ENCODE results near the gene NRG3. TPM values are rescaled to one million over a fixed set of nuclear protein-coding genes. Genes with fewer than 3 reads are reported as not detected.
A peak's percentile ranks its signal among the peaks of the same experiment; 100 is the strongest.

The NRG3 gene
- total RNA-seq, 1 donor from 2014 or later = 6.1 TPM

DNA sequence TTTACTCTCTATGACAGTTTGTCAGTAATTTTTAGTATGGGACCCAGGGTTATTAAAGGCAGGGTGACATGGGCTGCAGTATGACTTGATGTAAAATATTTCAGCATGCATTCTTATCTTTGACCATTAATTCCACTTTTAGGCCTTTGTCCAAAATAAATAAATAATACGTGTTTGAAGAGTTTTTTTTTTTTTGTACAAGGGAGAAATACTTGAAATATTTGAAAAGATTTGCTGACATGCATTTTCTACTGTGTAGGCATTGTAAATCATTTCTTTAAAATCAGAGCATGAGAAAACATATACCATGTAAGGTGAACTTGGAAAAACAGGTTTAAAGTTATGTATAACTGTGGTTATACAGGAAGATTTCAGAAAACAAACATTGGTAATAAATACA, 23.5 kb downstream of the NRG3 start:
- H3K36me3 Mint-ChIP-seq = no peaks in the 10 kb centered on the region
- no peak for DNase-seq (ENCODE audit: extremely low spot score, unreplicated experiment)
- H3K4me3 Mint-ChIP-seq = no peak overlapping the region
- H3K27me3 Mint-ChIP-seq = no peaks in the 10 kb centered on the region
- peak overlapping the region; percentile 21 for H3K27ac Mint-ChIP-seq
- no peaks in the 10 kb centered on the region for H3K9me3 Mint-ChIP-seq
- H3K4me1 Mint-ChIP-seq (ENCODE audit: unreplicated experiment) = peaks cover 7% of the 10 kb centered on the region
- TF ChIP-seq, protein P1, sequence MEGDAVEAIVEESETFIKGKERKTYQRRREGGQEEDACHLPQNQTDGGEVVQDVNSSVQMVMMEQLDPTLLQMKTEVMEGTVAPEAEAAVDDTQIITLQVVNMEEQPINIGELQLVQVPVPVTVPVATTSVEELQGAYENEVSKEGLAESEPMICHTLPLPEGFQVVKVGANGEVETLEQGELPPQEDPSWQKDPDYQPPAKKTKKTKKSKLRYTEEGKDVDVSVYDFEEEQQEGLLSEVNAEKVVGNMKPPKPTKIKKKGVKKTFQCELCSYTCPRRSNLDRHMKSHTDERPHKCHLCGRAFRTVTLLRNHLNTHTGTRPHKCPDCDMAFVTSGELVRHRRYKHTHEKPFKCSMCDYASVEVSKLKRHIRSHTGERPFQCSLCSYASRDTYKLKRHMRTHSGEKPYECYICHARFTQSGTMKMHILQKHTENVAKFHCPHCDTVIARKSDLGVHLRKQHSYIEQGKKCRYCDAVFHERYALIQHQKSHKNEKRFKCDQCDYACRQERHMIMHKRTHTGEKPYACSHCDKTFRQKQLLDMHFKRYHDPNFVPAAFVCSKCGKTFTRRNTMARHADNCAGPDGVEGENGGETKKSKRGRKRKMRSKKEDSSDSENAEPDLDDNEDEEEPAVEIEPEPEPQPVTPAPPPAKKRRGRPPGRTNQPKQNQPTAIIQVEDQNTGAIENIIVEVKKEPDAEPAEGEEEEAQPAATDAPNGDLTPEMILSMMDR (conservative IDR thresholded peaks at IDR 0.05) = no peak

DNA sequence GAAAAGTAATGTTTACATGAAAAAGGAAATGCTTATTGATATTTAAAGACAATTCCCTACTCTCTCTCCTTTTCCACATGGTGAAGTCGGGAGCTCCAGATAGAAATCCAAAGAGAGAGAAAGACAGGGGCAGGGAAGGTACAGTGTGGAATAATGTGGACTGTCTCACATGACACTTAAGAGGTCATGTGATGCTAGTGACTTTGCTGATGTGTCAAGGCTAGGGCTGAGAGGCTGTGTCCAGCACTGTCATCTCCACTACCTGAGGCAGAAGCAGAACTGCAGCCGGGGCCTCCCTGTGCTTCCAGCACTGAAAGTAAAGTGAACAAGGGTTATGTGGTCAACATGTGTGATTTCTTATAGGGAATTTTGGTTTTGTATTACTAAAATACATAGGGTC, 26.0 kb downstream of the NRG3 start:
- Mint-ChIP-seq H3K4me1 (ENCODE audit: unreplicated experiment) (peaks cover 7% of the 10 kb centered on the region), H3K4me3 (no peak overlapping the region), H3K9me3 (no peaks in the 10 kb centered on the region), H3K27me3 (no peaks in the 10 kb centered on the region), H3K27ac (no peak overlapping the region), H3K36me3 (no peaks in the 10 kb centered on the region)
- TF ChIP-seq, protein P1 (conservative IDR thresholded peaks at IDR 0.05) = no peak
- DNase-seq (ENCODE audit: extremely low spot score, unreplicated experiment) = no peak

GRCh38 chr10:81903472-81903871, 28.5 kb downstream of the NRG3 start:
- DNase-seq (ENCODE audit: extremely low spot score, unreplicated experiment) = no peak
- peaks cover 5% of the 10 kb centered on the region for H3K27me3 Mint-ChIP-seq
- H3K36me3 Mint-ChIP-seq = no peaks in the 10 kb centered on the region
- TF ChIP-seq, protein P1 (conservative IDR thresholded peaks at IDR 0.05) = no peak
- no peak overlapping the region for H3K27ac Mint-ChIP-seq
- H3K9me3 Mint-ChIP-seq = no peaks in the 10 kb centered on the region
- H3K4me1 Mint-ChIP-seq (ENCODE audit: unreplicated experiment) = no peaks in the 10 kb centered on the region
- H3K4me3 Mint-ChIP-seq = no peak overlapping the region

DNA sequence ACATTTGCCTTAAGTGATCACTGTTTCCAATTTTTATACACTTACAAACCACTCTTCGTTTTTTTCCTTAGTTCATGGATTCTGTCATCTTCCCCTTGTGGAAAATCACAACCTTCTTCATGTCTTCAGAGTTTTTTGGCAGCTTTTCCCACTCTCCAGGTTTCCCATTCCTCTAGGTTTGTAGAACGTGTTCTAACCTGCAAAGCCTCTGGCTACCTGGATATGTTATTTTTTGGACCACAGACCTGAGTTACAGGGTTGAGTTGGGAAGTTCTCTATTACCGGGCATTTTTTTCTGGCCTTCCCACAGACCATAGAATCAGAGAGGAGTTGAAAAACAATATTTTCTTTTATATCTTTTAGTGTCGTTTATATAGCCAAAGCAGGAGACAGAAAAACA, 30.2 kb downstream of the NRG3 start:
- TF ChIP-seq, protein P1 (conservative IDR thresholded peaks at IDR 0.05) = no peak
- no peak overlapping the region for H3K27ac Mint-ChIP-seq
- no peaks in the 10 kb centered on the region for H3K9me3 Mint-ChIP-seq
- no peaks in the 10 kb centered on the region for H3K36me3 Mint-ChIP-seq
- H3K4me3 Mint-ChIP-seq = no peak overlapping the region
- H3K4me1 Mint-ChIP-seq (ENCODE audit: unreplicated experiment) = no peaks in the 10 kb centered on the region
- no peak for DNase-seq (ENCODE audit: extremely low spot score, unreplicated experiment)
- peaks cover 5% of the 10 kb centered on the region for H3K27me3 Mint-ChIP-seq

DNA sequence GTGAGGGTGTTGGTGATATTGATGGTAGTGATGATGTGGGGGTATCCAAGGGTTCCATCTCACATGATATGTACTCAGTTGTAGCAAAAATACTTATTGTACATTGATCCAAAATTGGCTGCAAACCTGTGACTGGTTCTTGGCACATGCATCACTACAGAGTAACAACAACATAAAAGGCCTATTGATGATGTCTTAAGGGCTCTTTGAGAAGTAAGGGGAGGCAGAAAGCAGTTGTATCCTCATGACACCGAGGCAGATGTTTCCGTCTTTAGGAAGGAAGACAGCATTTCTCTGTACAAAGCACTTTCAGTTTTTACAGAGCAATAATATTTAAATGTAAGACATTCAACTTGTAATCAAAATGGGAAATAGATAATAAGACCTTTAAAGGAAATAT, 34.5 kb downstream of the NRG3 start:
- no peaks in the 10 kb centered on the region for H3K4me1 Mint-ChIP-seq (ENCODE audit: unreplicated experiment)
- peaks cover 5% of the 10 kb centered on the region for H3K27me3 Mint-ChIP-seq
- H3K9me3 Mint-ChIP-seq = no peaks in the 10 kb centered on the region
- TF ChIP-seq, protein P1 (conservative IDR thresholded peaks at IDR 0.05) = no peak
- H3K4me3 Mint-ChIP-seq = no peak overlapping the region
- no peak for DNase-seq (ENCODE audit: extremely low spot score, unreplicated experiment)
- no peaks in the 10 kb centered on the region for H3K36me3 Mint-ChIP-seq
- no peak overlapping the region for H3K27ac Mint-ChIP-seq

- no peaks in the 10 kb centered on the region for H3K4me1 Mint-ChIP-seq (ENCODE audit: unreplicated experiment)
- no peaks in the 10 kb centered on the region for H3K36me3 Mint-ChIP-seq
- no peak for DNase-seq (ENCODE audit: extremely low spot score, unreplicated experiment)
- no peaks in the 10 kb centered on the region for H3K9me3 Mint-ChIP-seq
- H3K27ac Mint-ChIP-seq = no peak overlapping the region
- H3K4me3 Mint-ChIP-seq = no peak overlapping the region
- peaks cover 4% of the 10 kb centered on the region for H3K27me3 Mint-ChIP-seq
- TF ChIP-seq, protein P1 (conservative IDR thresholded peaks at IDR 0.05) = no peak
These were observed 36.3 kb downstream of the NRG3 start for GRCh38 chr10:81911328-81911727.

Measured in type B pancreatic cell (in vitro differentiated cells).